Head of caudate nucleus (tissue), 42 donors: ENCODE data around the gene CNGA2.

Source experiments
- DNase-seq, 42 donors: peaks; one replicate each; pipeline versions ENCODE4 v3.0.0 to v3.0.0-alpha.2; 2020 to 2021; ENCODE audit warnings: mixed read lengths in 7 of 42
- intact Hi-C: fragments of 100-400 bp; cut with DNase I; formaldehyde crosslinking; loops from one replicate; pipeline ENCODE4 v1.15.0; 2022

The CNGA2 gene

DNA sequence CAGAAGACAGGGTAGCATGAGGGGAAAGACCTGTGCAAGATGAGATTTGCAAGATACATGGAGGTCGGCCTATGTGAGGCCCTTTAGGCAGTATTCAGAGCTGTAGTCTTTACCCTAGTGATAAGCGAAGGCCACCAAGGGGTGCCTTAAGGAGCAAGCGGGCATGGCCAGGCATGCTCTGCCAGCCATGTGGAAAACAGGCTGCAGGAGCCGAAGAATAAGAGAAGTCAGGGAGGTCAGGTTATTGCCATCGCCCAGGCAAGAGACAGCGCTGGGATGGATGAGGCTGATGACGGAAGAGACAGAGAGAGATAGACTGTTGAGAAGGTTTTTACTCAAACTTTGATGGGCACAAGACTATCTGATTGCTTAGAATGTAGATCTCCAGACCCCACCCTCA lies 25.7 kb upstream of the CNGA2 start:
- intact Hi-C loops = no loop called here
- DNase-seq = peak in 2 of 42 donors; percentile 15 to 20

GRCh38 chrX:151710457-151710856 lies 24.1 kb upstream of the CNGA2 start:
- intact Hi-C loops = no loop called here

DNA sequence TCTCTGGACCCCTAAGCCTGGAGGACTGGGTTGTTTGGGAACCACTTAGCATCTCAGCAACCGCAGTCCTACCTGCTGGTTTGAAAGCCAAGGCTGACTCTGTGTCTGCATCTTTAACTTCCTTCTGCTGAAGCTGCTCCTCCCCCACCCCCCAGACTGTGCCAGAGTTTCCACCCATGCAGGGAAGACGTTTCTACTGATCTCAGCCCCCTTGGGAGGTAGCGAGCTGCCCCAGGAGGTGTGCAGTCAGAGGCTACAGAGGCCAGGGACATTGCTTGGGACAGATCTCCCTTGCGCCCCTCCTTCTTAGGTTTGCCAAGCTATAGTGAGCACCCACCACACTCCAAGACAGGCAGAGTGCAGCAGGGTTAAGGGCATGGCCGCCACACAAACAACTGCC lies 23.4 kb upstream of the CNGA2 start:
- intact Hi-C loops = no loop called here
- DNase-seq = peak in 1 of 42 donors; percentile 11

More at GRCh38 chrX:151710457-151710856, 24.1 kb upstream of the CNGA2 start:
- DNase-seq = no peak

DNA sequence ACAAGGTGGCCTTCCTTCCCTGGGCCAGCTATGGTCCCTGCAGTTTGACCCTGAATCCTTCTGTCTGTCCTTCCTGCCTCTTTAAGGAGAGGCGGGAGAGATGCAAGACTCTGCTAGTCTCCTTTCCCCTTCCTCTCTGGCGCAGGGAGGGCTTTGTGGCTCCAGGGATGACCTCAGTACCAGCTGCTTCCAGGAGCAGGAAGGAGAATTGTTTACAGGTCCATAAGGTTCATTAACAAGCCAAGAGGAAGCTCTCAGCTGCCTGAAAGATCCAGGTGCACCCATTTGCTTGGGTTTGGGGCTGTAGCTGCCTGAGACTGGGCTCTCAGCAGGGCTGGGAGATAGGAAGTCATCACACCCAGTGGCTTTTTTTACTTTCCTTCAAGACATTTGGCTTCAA lies 22.8 kb upstream of the CNGA2 start:
- intact Hi-C loops = no loop called here
- no peak for DNase-seq

DNA sequence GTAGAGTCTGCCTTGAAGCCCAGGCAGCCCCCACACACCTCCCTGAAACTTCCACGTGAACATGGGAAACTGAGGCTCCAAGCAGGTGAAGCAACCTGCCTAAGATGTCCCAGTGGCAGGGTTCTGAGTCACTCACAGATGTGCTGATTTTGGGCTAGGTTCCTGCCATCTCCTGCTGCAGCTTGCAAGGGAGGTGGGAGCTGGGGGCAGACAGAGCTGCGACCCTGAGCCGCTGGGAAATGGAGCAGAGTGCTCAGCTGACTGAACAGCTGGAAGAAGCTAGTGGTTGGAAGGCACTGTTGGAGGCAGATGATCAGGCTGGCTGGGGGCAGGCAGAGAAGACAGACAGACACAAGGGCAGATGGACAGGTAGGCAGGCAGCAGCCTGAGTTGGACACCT lies 22.3 kb upstream of the CNGA2 start:
- DNase-seq = no peak
- intact Hi-C loops = no loop called here

DNA sequence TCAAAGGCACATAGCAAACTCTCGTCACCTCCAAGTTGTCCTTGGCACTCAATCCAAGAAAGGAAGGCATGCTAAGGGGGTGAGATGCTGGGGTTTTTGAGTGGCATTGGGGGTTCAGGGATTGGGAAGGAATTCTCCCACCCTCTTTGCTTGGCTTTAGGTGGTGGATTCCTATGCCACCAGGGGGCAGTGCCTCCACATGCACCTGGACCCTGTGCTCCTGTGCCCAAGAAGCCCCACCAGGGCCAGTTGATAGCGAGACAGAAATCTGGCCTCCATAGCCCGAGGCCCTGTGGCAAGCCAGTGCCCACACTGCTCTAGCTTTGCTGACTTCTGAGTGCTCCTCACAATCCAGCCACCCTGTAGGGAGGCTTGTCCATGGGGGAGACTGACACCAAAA lies 20.7 kb upstream of the CNGA2 start:
- DNase-seq = peak in 12 of 42 donors; percentile 4 to 43 (median 27)
- intact Hi-C loops = no loop called here

GRCh38 chrX:151714362-151714761 lies 20.2 kb upstream of the CNGA2 start:
- intact Hi-C loops = no loop called here

DNA sequence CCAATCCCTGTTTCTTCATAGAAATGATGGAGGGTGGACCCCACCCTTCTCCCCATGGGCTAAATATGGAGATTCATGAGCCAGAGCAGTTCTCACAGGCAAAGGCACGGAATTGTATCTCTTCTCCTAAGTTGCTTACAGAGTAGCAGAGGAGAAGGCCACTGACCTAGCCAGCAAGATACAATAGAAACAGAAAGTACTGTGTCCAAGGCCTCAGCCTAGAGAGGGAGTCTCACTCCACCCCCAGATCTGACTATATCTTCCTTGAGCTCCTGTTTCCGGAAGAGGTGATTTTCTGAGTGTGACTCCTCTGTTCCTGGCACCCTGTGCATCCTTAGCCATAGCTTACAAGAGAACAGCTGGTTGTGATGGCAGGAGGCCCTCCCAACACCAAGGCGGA lies 18.8 kb upstream of the CNGA2 start, which contains the start of gene FATE1:
Gene FATE1, plus strand, starts transcription at position 284 of the 400 bp plus-strand sequence. Its CDS starts 85 bp downstream, at position 369.
- DNase-seq = no peak
- intact Hi-C loops = no loop called here

More at GRCh38 chrX:151714362-151714761, 20.2 kb upstream of the CNGA2 start:
- no peak for DNase-seq

DNA sequence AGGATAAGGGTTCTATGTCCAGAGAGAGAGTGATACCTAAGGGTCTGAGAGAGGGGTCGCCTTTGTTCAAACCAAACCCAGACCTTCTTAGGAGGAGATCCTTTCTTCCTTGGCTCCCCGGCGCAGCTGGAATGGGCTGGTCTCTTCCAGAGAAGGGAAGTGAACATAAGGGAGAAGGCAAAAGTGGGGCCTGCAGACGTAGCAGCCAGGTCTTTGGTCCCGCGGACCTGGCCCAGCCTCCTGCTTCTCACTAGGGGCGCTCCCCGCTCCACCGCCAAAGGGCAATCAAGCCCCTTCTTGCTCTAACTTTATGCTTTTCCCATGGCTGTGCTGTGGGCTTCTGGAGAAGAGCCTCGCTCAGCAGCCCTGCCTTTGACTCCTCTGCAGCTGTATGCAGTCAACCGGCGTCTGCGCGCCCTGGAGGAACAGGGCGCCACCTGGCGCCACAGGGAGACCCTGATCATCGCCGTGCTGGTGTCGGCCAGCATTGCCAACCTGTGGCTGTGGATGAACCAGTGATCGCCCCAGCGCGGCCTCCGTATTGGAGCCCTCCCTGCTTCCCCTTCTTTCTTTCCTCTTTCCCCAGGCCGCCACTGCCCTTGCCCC lies 12.2 kb upstream of the CNGA2 start:
- intact Hi-C loops = no loop called here
- DNase-seq = peak in 11 of 42 donors; percentile 2 to 46 (median 15)

- intact Hi-C loops = no loop called here
- DNase-seq = peak in 1 of 42 donors; percentile 2
Measured at GRCh38 chrX:151723156-151723760, 11.3 kb upstream of the CNGA2 start.

DNA sequence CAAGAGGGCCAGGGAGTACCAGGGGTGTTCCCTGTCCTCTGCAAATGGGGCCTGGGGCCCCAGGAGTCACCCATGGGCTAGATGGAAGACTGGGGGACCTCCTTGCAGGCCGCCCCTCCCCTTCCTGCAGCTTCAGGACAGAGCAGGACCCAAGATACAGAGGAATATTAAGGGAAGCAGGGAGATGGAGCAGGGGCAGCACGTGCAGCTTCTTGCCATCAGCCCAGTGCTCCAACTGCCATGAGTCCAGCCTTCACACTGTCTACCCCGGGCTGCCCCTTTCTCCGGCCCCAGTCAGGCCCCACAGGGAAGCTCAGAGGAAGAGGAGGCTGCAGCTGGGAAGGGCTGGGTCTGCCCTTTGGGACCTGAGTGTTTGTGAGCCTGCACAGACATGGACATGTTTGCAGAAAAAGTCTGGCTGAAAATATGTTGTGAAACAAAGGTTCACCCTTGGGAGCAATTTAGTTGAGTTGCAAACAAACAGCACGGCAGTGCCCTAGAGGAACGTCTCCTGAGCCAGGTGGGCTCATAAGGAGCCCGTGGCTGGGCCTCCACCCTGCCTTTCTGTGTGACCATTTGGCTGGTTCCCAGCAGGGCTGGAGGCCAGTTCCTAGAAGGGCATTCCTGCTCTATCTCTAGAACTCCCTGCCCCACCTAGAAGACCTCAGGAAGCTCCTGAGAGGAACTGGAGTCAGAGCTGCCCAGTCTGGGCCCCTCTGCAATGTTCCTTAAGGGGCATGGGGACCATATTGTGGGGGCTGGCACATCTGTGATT lies 9.8 kb upstream of the CNGA2 start:
- intact Hi-C loops = no loop called here
- peak in 1 of 42 donors; percentile 20 for DNase-seq

- intact Hi-C loops = no loop called here
- peak in 1 of 42 donors; percentile 17 for DNase-seq
Measured at GRCh38 chrX:151725338-151725614, 9.3 kb upstream of the CNGA2 start.

GRCh38 chrX:151726751-151727150 lies 7.8 kb upstream of the CNGA2 start:
- intact Hi-C loops = no loop called here

DNA sequence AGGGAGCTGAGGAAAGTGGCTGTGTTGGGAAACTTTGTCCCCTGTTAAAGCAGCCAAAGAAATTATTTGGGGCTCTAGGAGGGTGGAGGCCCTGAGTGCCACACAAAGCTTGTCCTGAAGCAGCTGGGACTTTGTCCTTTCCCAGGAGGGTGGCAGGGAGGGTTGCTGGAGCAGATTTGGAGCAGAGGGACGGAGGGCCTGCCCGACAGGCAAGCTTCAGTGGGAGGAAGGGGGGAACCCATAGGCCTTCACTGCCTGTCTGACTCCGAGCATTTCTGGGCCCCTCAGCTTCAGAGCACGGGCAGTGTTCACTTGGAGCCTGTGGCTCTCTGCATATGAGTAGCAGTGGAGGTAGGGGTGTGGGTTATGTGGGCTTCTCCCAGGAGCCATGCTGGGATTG lies 7.2 kb upstream of the CNGA2 start:
- no peak for DNase-seq
- intact Hi-C loops = no loop called here

More at GRCh38 chrX:151726751-151727150, 7.8 kb upstream of the CNGA2 start:
- no peak for DNase-seq

DNA sequence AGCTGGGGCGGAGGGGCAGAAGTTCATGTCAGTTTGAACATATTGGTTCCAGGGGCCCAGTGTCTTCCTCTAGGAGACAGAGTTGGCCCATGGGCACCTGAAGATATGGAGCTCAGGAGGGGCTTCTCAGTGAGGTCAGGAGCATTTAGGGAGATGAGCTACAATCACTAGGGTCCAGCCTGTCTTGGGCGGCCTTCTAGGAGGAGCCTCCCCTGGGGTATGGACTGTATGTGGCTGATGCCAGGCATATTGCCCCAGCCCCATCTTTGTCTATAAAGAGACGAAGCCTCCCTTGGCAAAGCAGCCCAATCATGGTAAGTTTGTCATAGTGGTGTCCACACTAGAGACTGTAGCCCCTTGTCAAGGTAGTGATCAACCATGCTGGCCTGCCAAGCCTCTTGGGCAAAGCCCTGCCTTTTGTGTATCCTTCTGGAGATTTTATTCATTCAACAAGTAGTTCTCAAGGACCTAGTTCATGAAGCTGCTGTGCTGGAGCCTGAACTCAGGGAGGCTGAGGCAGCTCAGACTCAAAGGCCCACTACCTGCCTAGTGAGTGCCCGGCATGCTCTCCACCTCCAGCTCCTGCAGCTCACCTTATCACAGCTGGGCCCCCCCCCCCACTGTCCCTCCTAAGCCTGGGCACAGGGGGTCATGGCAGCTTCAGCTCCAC lies 5.4 kb upstream of the CNGA2 start:
- intact Hi-C loops = no loop called here
- DNase-seq = peak in 1 of 42 donors; percentile 12

DNA sequence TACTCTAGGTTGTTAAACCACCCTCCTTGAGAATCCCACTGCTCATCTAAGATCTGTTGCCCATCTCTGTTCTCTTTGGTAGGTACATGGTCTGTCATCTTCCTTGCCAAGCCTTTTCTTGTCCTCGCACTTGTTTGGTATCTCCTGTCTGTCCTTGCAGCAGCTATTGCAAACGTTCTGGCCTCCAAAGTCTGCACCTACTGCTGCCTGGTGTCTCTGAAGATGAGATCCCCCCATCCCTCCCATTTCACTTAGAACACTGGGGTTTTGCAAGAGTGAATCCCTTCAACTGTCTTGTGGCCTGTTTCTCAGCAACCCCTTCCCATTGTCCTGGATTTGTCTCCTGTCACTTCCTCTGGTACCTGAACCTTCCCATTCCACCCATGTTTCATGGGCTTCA lies 673 bp downstream of the CNGA2 start:
- peak in 1 of 42 donors; percentile 5 for DNase-seq
- intact Hi-C loops = no loop called here

DNA sequence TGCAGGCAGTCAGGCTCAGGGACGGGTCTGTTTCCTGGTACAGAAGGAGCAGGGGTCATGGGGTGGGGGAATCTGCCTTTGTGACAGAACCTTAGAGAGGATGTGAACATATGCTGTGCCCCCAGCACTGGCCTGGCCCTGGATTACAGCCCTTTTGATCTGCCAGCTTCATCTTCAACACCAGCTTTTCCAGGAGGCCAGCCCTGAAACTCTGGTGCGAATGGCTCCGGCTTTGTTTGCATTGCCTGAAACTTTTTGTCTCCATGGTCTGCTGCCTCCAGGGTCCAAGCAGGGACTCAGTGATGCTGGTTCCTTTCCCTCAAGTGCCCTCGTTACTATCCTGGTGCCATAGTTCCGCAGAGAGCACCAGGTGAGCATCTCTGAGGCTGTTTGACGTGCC lies 2.1 kb downstream of the CNGA2 start:
- intact Hi-C loops = no loop called here
- peak in 1 of 42 donors; percentile 3 for DNase-seq

DNA sequence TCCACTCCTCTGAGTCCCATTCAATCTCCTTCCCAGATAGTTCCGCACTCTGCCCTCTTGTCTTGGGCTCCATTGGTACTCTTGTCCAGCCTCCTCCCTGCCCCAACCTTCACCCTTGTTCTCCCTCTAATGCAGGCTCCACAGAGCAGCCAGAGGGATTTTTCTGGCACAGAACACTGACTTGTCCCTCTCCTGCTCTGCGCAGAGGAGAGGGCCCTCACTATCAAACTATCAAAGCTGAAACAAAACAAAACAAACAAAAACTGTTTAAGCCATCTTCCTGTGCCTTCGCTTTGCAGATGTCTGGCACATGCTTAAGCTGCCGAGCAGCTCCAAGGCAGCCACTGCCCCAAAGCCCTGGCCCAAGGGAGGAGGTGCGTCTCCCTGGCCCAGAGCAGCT lies 2.9 kb downstream of the CNGA2 start:
- intact Hi-C loops = no loop called here
- peak in 1 of 42 donors; percentile 1 for DNase-seq

GRCh38 chrX:151738751-151739150 lies 4.2 kb downstream of the CNGA2 start:
- DNase-seq = peak in 2 of 42 donors; percentile 8 to 11
- intact Hi-C loops = no loop called here

- intact Hi-C loops = no loop called here
- no peak for DNase-seq
Measured at GRCh38 chrX:151741606-151742005, 7.1 kb downstream of the CNGA2 start.
